HCT116 (cell line): ENCODE results near the gene BRD4. TPM values are rescaled to one million over a fixed set of nuclear protein-coding genes. Genes with fewer than 3 reads are reported as not detected.

ENCODE experiments used
- ATAC-seq: fragments of 200-7000 bp; cut with Tn5 transposase; 2 replicates; pipeline ENCODE4 v1.9.1; 2020; ENCODE audit warnings: mild to moderate bottlenecking, moderate library complexity
- BruUV-seq: library from RNA; stranded (reverse); fragments of 400-500 nt; replicated peaks from 2 replicates; lab custom pipeline; 2021; lab: Mats Ljungman, UMichigan
- CTCF ChIA-PET: fragments of 300-600 bp; sonication (Branson Sonifier 250); formaldehyde crosslinking; loops from one replicate; lab custom pipeline; 2021; ENCODE audit warnings: antibody characterized with exemption; lab: Charles Lee
- POLR2A ChIA-PET: fragments of 300-600, 350-600 bp; sonication (Branson Sonifier 250); formaldehyde crosslinking; loops from one replicate; lab custom pipeline; 2021; ENCODE audit warnings: antibody characterized with exemption; lab: Charles Lee
- RAD21 ChIA-PET, 2 experiments: fragments of 300-600 bp; sonication (Branson Sonifier 250); formaldehyde crosslinking; loops; one replicate each; lab custom pipeline; 2023; ENCODE audit warnings: low total read pairs in 2 of 2; ENCODE audit not compliant: uncharacterized antibody in 2 of 2, unreplicated experiment in 2 of 2, low non-redundant PET in 1 of 2; lab: Charles Lee
- DNase-seq: peaks from one replicate; pipeline ENCODE4 v3.0.0-alpha.2; 2010; ENCODE audit warnings: low read depth, low spot score
- H2AFZ ChIP-seq: fragments of 200-600 bp; shearing (Covaris generic), sonication (generic); 2 replicates; pipeline ENCODE4 v1.6.1; 2017; ENCODE audit warnings: low read depth, mixed run types, mixed read lengths, antibody characterized with exemption, low read length; ENCODE audit not compliant: poor library complexity, severe bottlenecking
- H3K27ac ChIP-seq: 2 replicates; pipeline ENCODE4 v1.5.1; 2012; ENCODE audit warnings: low read depth, low read length
- H3K27me3 ChIP-seq: fragments of 200-600 bp; sonication (generic); 2 replicates; pipeline ENCODE4 v1.6.1; 2016; ENCODE audit warnings: mixed run types, low read length, mixed read lengths; ENCODE audit not compliant: insufficient read depth
- H3K36me3 ChIP-seq, 2 experiments: fragments of 200-500 bp in 1 of 2; fragments of 200-600 bp in 1 of 2; sonication (Bioruptor generic) in 1 of 2; sonication (generic) in 1 of 2; 2 replicates each; pipeline versions ENCODE4 v1.5.1 to v1.6.1; 2014 to 2016; ENCODE audit warnings: low read length in 2 of 2, inconsistent platforms in 1 of 2, mixed read lengths in 1 of 2, mixed run types in 1 of 2; ENCODE audit not compliant: insufficient read depth in 2 of 2, control insufficient read depth in 1 of 2
- H3K4me1 ChIP-seq, 2 experiments: fragments of 200-600 bp in 1 of 2; sonication (generic) in 1 of 2; 2 replicates each; pipeline versions ENCODE4 v1.5.1 to v1.6.1; 2012 to 2017; ENCODE audit warnings: low read length in 2 of 2, inconsistent platforms in 1 of 2, mild to moderate bottlenecking in 1 of 2, mixed read lengths in 1 of 2, mixed run types in 1 of 2, moderate library complexity in 1 of 2; ENCODE audit not compliant: insufficient read depth in 2 of 2, control insufficient read depth in 1 of 2
- H3K4me2 ChIP-seq: fragments of 200-600 bp; sonication (generic); 2 replicates; pipeline ENCODE4 v1.6.1; 2017; ENCODE audit warnings: mixed run types, low read length, mixed read lengths
- H3K4me3 ChIP-seq, 2 experiments: fragments of 200-600 bp in 1 of 2; sonication (generic) in 1 of 2; replicated peaks in 1 of 2; 2 replicates each; pipeline ENCODE4 v1.5.1; 2011 to 2016; ENCODE audit warnings: low read length in 2 of 2, control low read depth in 1 of 2, low read depth in 1 of 2, mild to moderate bottlenecking in 1 of 2, mixed read lengths in 1 of 2, mixed run types in 1 of 2
- H3K79me2 ChIP-seq: fragments of 200-600 bp; sonication (generic); 2 replicates; pipeline ENCODE4 v1.6.1; 2017; ENCODE audit warnings: mild to moderate bottlenecking, mixed run types, low read length, moderate library complexity, mixed read lengths; ENCODE audit not compliant: insufficient read depth
- H3K9ac ChIP-seq: fragments of 200-600 bp; sonication (generic); 2 replicates; pipeline ENCODE4 v1.6.1; 2016; ENCODE audit warnings: low read length, mixed read lengths
- H3K9me2 ChIP-seq: fragments of 200-600 bp; sonication (generic), shearing (Covaris generic); 2 replicates; pipeline ENCODE4 v1.6.1; 2017; ENCODE audit warnings: mixed run types, mild to moderate bottlenecking, moderate library complexity; ENCODE audit not compliant: insufficient read depth
- H3K9me3 ChIP-seq, 2 experiments: fragments of 200-500 bp in 1 of 2; fragments of 200-600 bp in 1 of 2; sonication (Bioruptor generic) in 1 of 2; sonication (generic) in 1 of 2; 2 replicates each; pipeline ENCODE4 v1.6.1; 2014 to 2017; ENCODE audit warnings: low read length in 2 of 2, mixed read lengths in 2 of 2, inconsistent platforms in 1 of 2, low read depth in 1 of 2, mild to moderate bottlenecking in 1 of 2, mixed run types in 1 of 2, moderate library complexity in 1 of 2; ENCODE audit not compliant: control insufficient read depth in 1 of 2, insufficient read depth in 1 of 2
- H4K20me1 ChIP-seq: fragments of 200-600 bp; sonication (generic), shearing (Covaris generic); 2 replicates; pipeline ENCODE4 v1.6.1; 2017; ENCODE audit warnings: mixed run types, mild to moderate bottlenecking, moderate library complexity; ENCODE audit not compliant: insufficient read depth
- CEBPB ChIP-seq: IDR thresholded peaks from 2 replicates; pipeline ENCODE4 v1.6.1; 2012; ENCODE audit warnings: low read depth
- EZH2phosphoT487 ChIP-seq: fragments of 200-600 bp; IDR thresholded peaks from 2 replicates; pipeline ENCODE4 v1.6.1; 2018; ENCODE audit warnings: antibody characterized with exemption, borderline replicate concordance
- FOSL1 ChIP-seq: IDR thresholded peaks from 2 replicates; pipeline ENCODE4 v1.6.1; 2012; ENCODE audit warnings: low read depth
- JUND ChIP-seq: IDR thresholded peaks from 2 replicates; pipeline ENCODE4 v1.6.1; 2012
- POLR2AphosphoS5 ChIP-seq: IDR thresholded peaks from 2 replicates; pipeline ENCODE4 v1.6.1; 2011; ENCODE audit warnings: mild to moderate bottlenecking, low read depth, low read length, moderate library complexity
- REST ChIP-seq: IDR thresholded peaks from 2 replicates; pipeline ENCODE4 v1.6.1; 2012; ENCODE audit warnings: low read depth
- SIN3A ChIP-seq: IDR thresholded peaks from 2 replicates; pipeline ENCODE4 v1.6.1; 2012; ENCODE audit warnings: low read depth
- SRF ChIP-seq: IDR thresholded peaks from 2 replicates; pipeline ENCODE4 v1.6.1; 2012; ENCODE audit warnings: low read depth
- YY1 ChIP-seq: IDR thresholded peaks from 2 replicates; pipeline ENCODE4 v1.6.1; 2011; ENCODE audit warnings: low read length, low read depth, moderate library complexity, mild to moderate bottlenecking; ENCODE audit not compliant: insufficient replicate concordance; ENCODE audit errors: extremely low read depth
- ZFX ChIP-seq: fragments of 450-650 bp; IDR thresholded peaks from 2 replicates; pipeline ENCODE4 v1.6.1; 2017
- intact Hi-C: fragments of 100-400 bp; cut with micrococcal nuclease; formaldehyde crosslinking; loops from 2 replicates; pipeline ENCODE4 v1.10.0; 2022
- total RNA-seq: library from RNA; stranded (reverse); gene quantifications from one replicate; pipeline ENCODE4 v1.2.1, GENCODE V29; 2021; ENCODE audit not compliant: unreplicated experiment

Gene BRD4
- total RNA-seq, 1 experiment from 2014 or later, result 52.9 TPM

GRCh38 chr19:15227261-15227660, 105.1 kb downstream of the BRD4 start:
- Histone ChIP-seq H3K9me2 (no peaks in the 10 kb centered on the region), H3K4me3 (no peak overlapping the region), H3K4me2 (no peak overlapping the region), H3K27me3 (no peaks in the 10 kb centered on the region), H4K20me1 (no peaks in the 10 kb centered on the region), H3K9ac (no peak overlapping the region), H3K79me2 (no peaks in the 10 kb centered on the region), H3K36me3 (no peaks in the 10 kb centered on the region), H3K27ac (no peak overlapping the region), H2AFZ (no peak overlapping the region), H3K9me3 (no peaks in the 10 kb centered on the region), H3K4me1 (peaks cover 4 to 8% of the 10 kb centered on the region in 2 experiments; a peak in 2 of 4 replicates)
- intact Hi-C loops, result no loop called here
- ChIA-PET CTCF (interaction anchor here (0.6 kb wide), 1 partner anchor 66 kb away, joined by 3 read pairs; no protein-coding TSS in a partner anchor), POLR2A (no interaction called here), RAD21 (no interaction called here)
- ATAC-seq (no peak), DNase-seq (no peak)
- BruUV-seq, result no TSS peak
- TF ChIP-seq CEBPB (no peak), JUND (no peak), REST (no peak), POLR2AphosphoS5 (no peak), YY1 (no peak), ZFX (no peak), SRF (no peak), EZH2phosphoT487 (no peak), SIN3A (no peak), FOSL1 (no peak)
